ENCODE measurements around the gene CDCA8.

DNA sequence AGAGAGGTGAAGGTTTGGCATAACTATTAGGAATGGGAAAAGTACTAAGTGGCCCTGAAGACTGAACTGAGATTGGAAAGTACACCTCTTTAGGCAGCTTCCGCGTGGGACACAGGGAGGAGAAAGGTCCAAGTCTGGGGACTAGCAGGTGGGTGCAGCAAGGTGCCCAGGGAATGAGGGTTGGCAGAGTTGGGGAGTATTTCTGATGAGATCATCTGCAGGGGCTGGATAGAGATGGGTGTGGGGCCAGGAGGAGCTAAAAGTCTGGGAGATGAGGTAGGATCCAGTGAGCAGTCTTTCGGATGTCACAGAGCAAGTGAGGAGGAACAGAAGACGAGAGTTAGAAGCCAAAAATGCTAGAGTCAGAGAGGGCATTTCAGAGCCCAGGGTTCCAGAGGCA, 36.1 kb downstream of the CDCA8 start:
- TF ChIP-seq CTCF (IDR thresholded peaks at IDR 0.05) (no peak), POLR2A (IDR thresholded peaks at IDR 0.05) (no peak)
